Kidney glomerular epithelial cell (primary cell): ENCODE results near the gene ALPL.

Experiments
- DNase-seq: peaks from one replicate; lab custom pipeline; 2025; lab: John Stamatoyannopoulos, UW

The ALPL gene

DNA sequence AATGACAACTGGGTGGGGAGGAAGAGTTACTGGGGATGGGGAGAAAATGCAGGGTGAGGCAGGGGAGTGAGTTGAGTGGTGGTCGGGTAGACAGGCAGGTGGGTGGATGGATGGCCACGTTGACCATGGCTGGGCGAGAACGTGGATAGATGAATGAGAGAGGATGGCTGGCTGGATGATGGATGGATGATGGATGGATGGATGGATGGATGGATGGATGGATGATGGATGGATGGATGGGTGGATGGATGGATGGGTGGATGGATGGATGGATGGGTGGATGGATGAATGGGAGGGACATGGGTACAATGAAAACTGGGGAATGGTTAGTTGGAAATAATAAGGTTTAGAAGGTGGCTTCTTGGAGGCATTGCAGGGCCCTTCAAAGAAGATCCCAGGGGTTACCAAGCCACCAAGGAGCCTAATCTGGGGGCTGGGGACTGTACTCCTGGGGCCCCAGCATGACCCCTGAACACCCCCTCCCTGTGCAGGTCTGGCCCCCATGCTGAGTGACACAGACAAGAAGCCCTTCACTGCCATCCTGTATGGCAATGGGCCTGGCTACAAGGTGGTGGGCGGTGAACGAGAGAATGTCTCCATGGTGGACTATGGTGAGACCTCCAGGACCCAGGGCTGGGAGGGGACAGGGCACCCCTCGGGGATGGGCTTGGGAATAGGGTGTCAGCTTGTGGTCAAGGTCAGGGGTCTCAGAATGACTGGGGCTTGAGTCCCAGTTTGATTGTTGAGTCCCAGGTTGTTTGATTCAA, 67.0 kb downstream of the ALPL start:
- DNase-seq, result no peak

DNA sequence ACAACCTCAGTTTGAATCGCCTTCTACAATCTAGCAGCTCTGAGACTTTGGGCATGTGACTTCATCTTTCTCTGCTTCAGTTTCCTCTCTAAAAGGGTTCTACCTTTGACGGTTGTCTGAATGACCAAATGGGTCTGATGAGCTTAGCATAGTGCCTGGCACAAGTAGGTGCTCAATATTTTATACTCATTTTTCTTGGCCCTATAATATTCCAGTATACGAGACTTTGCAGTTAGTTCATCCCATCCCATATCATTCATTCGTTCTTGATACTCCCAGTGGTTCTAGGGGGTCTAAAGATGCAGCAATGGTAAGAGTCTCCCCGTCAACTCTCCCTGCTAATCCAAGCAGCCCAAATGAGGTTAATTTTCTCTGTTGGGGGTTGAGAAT, 67.6 kb downstream of the ALPL start:
- no peak for DNase-seq

DNA sequence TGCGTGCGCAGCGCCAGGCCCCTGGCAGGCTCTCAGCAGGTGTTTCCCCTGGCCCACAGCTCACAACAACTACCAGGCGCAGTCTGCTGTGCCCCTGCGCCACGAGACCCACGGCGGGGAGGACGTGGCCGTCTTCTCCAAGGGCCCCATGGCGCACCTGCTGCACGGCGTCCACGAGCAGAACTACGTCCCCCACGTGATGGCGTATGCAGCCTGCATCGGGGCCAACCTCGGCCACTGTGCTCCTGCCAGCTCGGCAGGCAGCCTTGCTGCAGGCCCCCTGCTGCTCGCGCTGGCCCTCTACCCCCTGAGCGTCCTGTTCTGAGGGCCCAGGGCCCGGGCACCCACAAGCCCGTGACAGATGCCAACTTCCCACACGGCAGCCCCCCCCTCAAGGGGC, 68.1 kb downstream of the ALPL start:
- no peak for DNase-seq

DNA sequence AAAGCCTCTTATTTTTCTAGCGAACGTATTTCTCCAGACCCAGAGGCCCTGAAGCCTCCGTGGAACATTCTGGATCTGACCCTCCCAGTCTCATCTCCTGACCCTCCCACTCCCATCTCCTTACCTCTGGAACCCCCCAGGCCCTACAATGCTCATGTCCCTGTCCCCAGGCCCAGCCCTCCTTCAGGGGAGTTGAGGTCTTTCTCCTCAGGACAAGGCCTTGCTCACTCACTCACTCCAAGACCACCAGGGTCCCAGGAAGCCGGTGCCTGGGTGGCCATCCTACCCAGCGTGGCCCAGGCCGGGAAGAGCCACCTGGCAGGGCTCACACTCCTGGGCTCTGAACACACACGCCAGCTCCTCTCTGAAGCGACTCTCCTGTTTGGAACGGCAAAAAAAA, 68.7 kb downstream of the ALPL start:
- DNase-seq, result no peak

DNA sequence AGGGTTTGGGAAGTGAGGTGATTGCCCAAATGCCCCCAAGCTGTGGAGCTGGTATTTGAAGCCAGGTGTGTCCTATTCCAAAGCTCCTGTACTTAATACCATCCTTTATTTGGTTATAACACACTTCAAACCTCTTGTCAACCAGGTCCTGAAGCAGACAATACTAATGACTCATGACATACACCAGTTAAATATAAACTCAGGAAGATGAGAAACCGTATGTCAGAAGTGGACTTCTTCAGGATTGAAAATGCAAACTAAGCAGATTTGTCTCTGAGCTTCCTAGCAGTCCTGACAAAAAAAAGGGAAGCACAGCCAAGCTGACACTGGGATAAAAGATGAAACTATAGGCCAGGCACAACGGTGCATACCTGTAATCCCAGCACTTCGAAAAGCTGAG, 70.6 kb downstream of the ALPL start:
- peak; percentile 88 for DNase-seq

DNA sequence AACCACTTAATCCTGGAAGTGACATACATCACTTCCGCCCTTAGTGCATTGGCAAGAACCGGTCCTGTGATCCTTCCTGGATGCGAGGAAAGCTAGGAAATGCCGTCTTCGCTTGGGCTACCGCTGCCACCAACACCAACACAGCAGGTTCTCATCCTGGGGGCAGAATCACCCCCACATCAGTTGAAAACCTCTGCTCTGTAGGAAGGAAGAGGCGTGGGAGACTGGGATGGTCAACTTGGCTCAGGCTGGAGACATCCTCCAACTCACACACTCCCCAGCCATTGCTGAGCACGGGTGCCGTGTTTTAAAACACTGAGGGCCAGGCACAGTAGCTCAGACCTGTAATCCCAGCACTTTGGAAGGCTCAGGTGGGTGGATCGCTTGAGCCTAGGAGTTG, 74.9 kb downstream of the ALPL start:
- no peak for DNase-seq

DNA sequence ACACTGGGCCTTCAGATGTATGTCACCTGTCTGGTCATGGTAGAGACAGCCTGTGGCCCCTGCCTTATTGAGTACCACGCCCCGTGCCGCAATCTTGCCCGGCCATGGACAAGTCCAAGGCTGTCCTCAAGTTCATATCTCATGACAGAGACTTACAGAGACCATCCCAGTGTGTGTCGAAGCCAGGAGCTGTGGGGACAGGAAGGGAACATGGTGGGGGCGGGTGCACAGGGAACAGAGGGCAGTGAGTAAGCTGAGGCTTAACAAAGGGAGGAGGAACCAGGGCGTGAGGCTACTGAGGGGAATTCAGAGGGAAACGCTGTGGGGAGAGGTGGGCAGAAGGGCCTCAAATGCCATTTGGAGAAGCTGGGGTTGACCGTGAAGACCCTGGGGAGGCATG, 75.8 kb downstream of the ALPL start:
- no peak for DNase-seq

- no peak for DNase-seq
These were observed 77.0 kb downstream of the ALPL start for GRCh38 chr1:21586222-21586621.

GRCh38 chr1:21586846-21587601, 77.8 kb downstream of the ALPL start:
- DNase-seq, result peak; percentile 95

DNA sequence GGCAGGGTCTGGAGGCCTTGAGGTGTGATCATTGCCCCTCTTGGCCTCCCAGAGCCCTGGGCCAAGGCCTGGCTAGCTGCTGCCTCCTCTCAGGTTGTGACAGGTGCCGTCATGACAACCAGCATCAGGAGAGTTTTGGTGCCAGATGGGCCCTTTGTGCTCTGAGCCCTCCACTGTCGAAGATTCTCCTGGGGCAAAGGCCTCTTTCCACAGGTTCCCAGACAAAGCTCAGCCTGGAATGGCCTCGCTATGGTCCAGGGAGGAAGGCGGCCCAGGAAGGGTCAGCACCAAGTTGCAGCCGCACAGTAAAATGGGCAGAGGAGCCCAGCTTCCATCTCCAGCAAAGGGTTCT, 78.4 kb downstream of the ALPL start:
- DNase-seq, result no peak

- no peak for DNase-seq
These were observed 80.4 kb downstream of the ALPL start for GRCh38 chr1:21589618-21590017.

DNA sequence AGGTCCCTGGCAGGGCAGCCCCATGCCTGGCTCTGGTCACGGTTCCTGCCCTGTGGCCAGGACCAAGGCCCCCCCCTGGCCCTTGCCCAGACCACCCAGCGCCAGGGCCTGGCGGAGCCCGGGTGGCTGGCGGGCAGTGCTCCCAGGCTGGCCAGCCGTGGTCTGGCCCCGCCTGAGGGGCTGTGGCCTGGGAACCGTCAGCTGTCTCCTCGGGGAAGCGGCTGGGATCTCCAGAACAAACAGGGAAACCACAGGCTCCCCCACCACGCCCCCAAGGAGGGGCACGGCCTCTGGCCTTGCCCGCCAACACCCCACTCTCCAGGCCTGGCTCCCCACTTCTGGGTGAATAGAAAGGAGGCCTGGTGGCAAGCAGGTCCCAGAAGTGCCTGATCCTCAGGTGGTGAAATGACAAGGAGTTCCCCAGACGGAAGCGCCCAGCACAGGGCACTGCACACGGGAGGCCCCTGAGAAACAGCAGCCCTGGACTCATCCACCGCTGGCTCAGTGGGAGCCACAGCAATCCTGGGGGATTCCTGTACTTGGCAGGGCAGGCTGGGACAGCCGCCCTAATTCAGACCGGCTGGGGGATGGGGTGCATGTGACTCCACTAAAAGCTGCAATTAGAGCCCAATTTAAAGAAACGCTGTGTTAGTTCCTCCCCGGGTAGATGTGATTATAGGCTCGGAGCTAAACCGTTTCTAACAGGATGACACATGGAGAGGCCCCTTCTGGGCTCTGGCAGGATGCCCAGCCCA, 81.1 kb downstream of the ALPL start:
- DNase-seq, result no peak

DNA sequence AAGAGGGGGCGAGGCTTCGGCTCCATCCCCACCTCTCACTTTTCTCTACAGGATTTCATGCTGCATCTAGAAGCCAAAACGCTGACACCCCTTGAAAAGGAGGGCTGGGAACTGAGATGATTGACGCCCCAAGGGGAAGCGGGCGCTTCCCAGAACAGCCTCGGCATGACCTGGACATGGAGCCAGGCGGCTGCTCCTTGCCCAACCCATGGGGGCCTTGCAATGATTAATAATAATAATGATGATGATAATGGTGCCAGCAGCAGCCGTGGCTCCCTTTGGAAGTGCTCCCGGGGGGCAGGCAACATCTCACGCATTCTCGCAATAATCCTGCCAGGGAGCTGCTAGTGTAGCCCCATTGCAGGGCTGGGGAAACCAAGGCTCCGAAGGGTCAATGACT, 81.7 kb downstream of the ALPL start:
- DNase-seq, result no peak

DNA sequence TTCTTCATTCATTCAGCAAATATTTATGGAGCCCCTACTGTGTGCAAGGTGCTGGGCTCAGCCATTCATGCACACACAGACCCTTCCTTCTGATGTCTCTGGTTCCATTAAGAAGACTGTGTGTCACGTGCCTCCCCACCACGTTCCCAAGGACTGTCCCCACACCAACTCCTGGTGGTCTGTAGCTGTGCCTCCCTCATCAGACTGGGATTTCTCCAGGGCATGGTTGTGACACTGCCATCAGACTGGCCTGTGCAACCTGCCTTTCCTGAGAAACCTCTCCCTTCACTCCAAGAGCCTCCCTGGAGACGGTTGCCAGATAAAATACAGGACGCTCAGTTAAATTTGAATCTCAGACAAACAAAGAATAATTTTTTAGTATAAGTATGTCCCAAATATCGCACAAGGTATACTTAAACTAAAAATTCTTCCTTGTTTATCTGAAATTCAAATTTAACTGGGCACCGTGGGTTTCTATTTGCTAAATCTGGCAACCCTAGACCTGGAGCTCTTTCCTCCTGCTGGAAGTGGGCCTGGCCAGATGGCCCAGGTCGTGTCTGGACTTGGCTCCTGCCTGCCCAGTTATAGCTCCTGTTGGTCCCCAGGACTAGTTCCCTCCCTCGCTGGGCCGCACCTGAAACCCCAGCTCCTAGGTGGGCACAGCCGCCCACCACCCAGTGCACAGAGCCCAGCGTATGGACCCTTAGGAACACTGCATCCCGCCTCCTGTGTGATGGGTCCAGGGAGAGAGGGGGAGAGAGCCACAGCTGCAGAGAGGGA, 83.1 kb downstream of the ALPL start:
- DNase-seq, result no peak

DNA sequence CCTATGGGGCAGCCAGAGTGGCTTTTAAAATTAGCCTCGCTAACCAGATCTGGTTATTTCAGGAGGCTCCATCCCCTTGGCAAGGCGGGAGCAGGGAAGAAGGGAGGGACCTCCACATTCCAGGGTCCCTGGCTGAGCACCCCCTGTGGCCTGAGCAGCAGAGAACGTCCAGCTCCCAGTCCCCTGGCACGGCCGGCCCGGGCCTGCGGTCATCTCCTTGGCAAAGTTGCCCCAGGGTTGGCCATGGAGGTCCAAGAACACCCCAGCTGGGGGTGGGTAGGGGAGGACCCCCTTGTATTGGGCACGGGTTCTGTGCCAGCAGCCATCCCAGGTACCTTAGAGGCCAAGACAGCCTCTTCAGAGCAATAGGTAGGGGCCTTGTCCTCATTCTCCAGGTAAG, 84.0 kb downstream of the ALPL start:
- no peak for DNase-seq

DNA sequence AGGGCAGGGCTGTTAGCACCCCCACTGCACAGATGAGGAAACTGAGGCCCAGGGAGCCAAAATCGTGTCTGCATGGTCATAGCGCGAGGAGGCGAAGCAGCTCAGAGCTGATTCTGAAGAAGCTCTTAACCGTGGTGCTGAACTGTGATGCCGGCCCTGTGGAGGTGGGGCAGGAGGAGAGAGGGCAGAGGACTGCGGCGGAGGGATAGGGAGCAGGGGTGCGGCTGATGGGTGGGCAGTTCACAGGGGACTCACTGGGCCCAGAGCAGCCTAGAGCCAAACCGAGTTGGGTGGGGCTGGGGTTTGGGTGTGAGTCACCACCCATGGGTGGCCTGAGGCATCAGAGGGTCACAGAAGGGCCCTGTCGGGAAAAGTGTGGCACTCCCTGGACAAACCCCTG, 85.3 kb downstream of the ALPL start:
- DNase-seq, result no peak

DNA sequence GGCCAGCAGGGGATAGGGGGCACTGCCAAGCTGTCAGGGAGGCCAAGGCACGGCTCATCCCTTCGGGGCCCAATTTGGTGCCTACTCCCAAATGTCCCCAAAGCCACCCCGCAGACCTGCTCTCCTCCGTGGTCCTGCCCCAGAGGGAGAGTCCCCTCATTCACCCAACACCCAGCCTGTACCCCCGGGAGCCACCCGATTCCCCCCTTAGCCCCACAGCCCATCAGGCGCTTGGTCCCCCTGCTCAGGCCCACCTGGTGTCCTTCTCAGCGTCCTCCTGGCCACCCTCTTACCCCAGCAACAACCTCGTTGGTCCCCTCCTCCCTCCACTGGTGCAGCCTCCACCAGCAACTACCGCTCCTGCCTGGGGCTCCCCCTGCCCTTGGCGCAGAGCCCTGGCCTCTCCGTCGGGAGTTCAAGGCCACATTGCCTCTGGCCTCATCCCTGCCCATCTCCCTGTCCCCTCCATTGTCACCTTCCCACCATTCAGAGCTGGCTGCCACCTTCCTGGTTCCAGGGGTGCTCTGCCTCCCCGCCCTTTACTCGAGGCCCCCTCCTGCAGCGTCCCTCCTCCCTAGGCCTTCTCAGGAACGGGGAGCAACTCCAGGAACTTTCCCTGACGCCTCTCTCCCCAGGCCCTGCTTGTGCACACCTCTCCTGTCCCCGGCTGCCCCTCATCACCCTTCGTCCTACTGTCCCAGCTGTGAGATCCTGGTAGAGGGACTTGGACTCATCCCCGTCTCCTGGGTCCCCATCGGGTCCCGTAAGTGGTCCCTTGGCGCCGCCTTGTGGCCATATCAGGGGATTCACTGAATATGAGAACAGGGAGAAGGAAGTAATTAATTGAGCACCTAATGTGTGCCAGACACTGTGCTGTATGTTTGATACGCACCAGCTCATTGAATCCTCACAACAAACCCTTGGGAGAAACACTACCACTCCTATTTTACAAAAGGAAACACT, 86.0 kb downstream of the ALPL start:
- no peak for DNase-seq

GRCh38 chr1:21596174-21596573, 87.0 kb downstream of the ALPL start:
- DNase-seq, result no peak

GRCh38 chr1:21596628-21597027, 87.4 kb downstream of the ALPL start:
- no peak for DNase-seq

GRCh38 chr1:21597753-21598152, 88.5 kb downstream of the ALPL start:
- no peak for DNase-seq

DNA sequence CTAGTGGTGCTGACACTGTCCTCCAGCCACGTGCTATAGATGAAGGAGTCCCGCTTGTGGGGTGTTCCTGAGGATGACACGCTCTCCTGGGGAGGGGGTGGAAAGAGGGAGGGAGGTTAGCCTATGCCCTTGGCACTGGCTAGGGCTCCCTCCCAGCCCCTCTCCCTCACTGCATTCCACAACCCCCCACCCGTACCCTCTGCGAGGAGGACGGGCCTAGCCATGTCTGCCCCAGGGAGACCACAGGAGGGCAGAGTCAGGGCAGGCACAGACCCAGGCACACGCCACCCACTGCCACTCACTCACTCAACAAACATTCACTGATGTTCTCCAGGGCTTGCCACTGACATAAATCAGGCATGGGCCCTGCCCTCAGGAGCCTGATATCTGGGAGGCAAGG, 89.2 kb downstream of the ALPL start:
- DNase-seq, result no peak
